DOHH2 (cell line): Measurements from ENCODE around the gene CAPZA1.

Experiments used
- H3F3A ChIP-seq: fragments of 200-600 bp; sonication (generic), shearing (Covaris generic); 2 replicates; pipeline ENCODE4 v1.6.0; 2016; ENCODE audit warnings: antibody characterized with exemption, mild to moderate bottlenecking; ENCODE audit not compliant: control insufficient read depth, insufficient read depth
- H3K27ac ChIP-seq: fragments of 200-600 bp; sonication (generic); 2 replicates; pipeline ENCODE4 v1.5.1; 2014; ENCODE audit warnings: low read depth, mild to moderate bottlenecking, low read length, moderate library complexity
- H3K27me3 ChIP-seq: fragments of 200-600 bp; sonication (generic); 2 replicates; pipeline ENCODE4 v1.6.1; 2014; ENCODE audit warnings: mild to moderate bottlenecking, low read length, mixed read lengths; ENCODE audit not compliant: control insufficient read depth
- H3K36me3 ChIP-seq: fragments of 200-600 bp; sonication (generic); 2 replicates; pipeline ENCODE4 v1.6.1; 2014; ENCODE audit warnings: mild to moderate bottlenecking, low read length, moderate library complexity, mixed read lengths; ENCODE audit not compliant: control insufficient read depth
- H3K4me1 ChIP-seq: fragments of 200-600 bp; sonication (generic); 2 replicates; pipeline ENCODE4 v1.6.1; 2014; ENCODE audit warnings: mild to moderate bottlenecking, low read length, mixed read lengths; ENCODE audit not compliant: control insufficient read depth
- H3K4me2 ChIP-seq: fragments of 200-600 bp; sonication (generic); 2 replicates; pipeline ENCODE4 v1.6.0; 2014; ENCODE audit warnings: mild to moderate bottlenecking, low read length, moderate library complexity
- H3K4me3 ChIP-seq: fragments of 200-600 bp; sonication (generic); 2 replicates; pipeline ENCODE4 v1.5.1; 2014; ENCODE audit warnings: mild to moderate bottlenecking, low read length, mixed read lengths
- H3K79me2 ChIP-seq: fragments of 200-600 bp; sonication (generic); 2 replicates; pipeline ENCODE4 v1.6.1; 2014; ENCODE audit warnings: mild to moderate bottlenecking, low read length, mixed read lengths; ENCODE audit not compliant: control insufficient read depth
- H3K9me2 ChIP-seq: fragments of 200-600 bp; sonication (generic); replicated peaks from 2 replicates; pipeline ENCODE4 v1.6.1; 2014; ENCODE audit warnings: mild to moderate bottlenecking, low read length, mixed read lengths; ENCODE audit not compliant: control insufficient read depth
- H3K9me3 ChIP-seq: fragments of 200-600 bp; sonication (generic); 2 replicates; pipeline ENCODE4 v1.6.1; 2014; ENCODE audit warnings: antibody characterized with exemption, low read length, mixed read lengths; ENCODE audit not compliant: control insufficient read depth, insufficient read depth
- H4K20me1 ChIP-seq: fragments of 200-600 bp; sonication (generic); 2 replicates; pipeline ENCODE4 v1.6.0; 2014; ENCODE audit warnings: low read depth, mild to moderate bottlenecking, antibody characterized with exemption, low read length, moderate library complexity; ENCODE audit not compliant: control insufficient read depth, insufficient read depth
- EZH2phosphoT487 ChIP-seq: fragments of 200-600 bp; sonication (generic); IDR thresholded peaks from 2 replicates; pipeline ENCODE4 v1.6.1; 2017; ENCODE audit warnings: borderline replicate concordance, mild to moderate bottlenecking, antibody characterized with exemption, low read length, moderate library complexity, mixed read lengths
- TF ChIP-seq, protein P1 (sequence below): fragments of 200-600 bp; sonication (generic); IDR thresholded peaks from one replicate; pipeline ENCODE4 v1.5.1; 2014; ENCODE audit warnings: antibody characterized with exemption, mild to moderate bottlenecking, low read depth, low read length; ENCODE audit not compliant: poor library complexity, severe bottlenecking

CAPZA1 gene

DNA sequence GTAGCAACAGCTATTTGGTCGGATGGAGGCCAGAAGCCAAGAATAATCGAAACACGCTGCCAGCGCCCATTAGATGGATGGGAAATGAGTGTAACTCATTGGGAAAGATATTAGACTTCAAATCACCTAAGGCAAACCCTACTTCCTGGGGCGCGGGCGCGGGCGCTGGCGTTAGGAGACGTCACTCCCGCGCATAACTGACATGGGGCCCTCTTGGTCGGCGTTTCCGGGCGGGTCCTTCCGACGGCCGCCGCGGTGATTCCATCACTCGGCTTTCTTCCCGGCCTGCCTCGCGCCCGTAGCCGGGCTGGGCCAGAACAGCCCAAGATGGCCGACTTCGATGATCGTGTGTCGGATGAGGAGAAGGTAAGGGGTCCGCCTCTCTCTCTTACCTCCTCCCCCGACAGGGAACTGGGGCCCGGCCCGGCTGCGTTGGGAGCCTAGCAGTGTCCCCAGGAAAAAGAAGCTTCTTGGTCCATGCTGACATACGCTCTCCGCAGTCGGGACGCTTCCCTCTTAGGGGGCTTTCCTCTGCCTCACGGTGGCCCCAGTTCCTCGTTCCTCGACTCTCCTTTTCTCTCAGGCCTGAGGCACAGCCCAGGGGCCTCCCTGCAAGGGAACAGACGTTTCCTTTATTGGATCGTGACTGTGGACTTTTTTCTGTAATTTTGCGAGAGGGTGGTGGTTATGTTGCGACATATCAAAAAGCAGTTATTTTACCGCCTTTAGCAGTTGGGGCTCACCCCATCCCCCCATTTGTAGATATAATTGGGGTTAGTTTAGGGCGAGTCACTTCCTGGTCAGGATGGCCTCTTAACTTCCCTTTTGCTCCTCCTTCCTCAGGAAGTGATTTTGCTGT, at the start of gene CAPZA1:
CAPZA1 (plus strand) TSS at position 315 of the 859 bp plus-strand sequence; CDS start at position 328, 13 bp downstream.
- TF ChIP-seq, protein P1, sequence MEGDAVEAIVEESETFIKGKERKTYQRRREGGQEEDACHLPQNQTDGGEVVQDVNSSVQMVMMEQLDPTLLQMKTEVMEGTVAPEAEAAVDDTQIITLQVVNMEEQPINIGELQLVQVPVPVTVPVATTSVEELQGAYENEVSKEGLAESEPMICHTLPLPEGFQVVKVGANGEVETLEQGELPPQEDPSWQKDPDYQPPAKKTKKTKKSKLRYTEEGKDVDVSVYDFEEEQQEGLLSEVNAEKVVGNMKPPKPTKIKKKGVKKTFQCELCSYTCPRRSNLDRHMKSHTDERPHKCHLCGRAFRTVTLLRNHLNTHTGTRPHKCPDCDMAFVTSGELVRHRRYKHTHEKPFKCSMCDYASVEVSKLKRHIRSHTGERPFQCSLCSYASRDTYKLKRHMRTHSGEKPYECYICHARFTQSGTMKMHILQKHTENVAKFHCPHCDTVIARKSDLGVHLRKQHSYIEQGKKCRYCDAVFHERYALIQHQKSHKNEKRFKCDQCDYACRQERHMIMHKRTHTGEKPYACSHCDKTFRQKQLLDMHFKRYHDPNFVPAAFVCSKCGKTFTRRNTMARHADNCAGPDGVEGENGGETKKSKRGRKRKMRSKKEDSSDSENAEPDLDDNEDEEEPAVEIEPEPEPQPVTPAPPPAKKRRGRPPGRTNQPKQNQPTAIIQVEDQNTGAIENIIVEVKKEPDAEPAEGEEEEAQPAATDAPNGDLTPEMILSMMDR = no peak
- no peak for TF ChIP-seq EZH2phosphoT487
- Histone ChIP-seq H4K20me1 (peaks cover 20% of the 10 kb centered on the region), H3K4me3 (peak within 1 kb of the TSS; percentile 96), H3K36me3 (peaks cover 46% of the 10 kb centered on the region), H3K27me3 (no peaks in the 10 kb centered on the region), H3K4me1 (peaks cover 33% of the 10 kb centered on the region), H3K9me3 (no peaks in the 10 kb centered on the region), H3K4me2 (peak within 1 kb of the TSS; percentile 93), H3F3A (peaks cover 34% of the 10 kb centered on the region), H3K9me2 (no peaks in the 10 kb centered on the region), H3K79me2 (peaks cover 74% of the 10 kb centered on the region), H3K27ac (peak within 1 kb of the TSS; percentile 94)

DNA sequence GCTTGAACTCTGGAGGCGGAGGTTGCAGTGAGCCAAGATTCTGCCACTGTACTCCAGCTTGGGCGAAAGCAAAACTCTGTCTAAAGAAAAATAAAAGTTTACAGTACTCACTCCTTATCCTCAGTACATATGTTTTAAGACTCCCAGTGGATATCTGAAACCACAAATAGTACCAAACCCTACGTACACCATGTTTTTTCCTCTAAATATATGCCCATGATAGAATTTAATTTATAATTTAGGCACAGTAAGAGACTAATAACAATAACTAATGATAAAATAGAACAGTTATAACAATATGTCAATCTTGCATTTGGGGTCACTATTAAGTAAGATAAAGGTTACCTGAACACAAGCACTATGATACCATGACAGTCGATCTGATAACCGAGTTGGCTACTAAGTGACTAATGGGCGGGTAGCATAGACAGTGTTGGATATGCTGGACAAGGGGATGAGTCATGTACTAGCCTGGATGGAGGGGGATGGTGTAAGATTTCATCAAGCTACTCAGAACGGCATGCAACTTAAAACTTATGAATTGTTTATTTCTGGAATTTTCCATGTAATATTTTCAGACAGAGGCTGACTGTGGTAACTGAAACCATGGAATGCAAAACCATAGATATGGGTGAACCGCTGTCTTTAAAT, 44.4 kb upstream of the CAPZA1 start:
- Histone ChIP-seq H3K79me2 (no peaks in the 10 kb centered on the region), H3F3A (no peaks in the 10 kb centered on the region), H3K27ac (no peak overlapping the region), H3K36me3 (no peaks in the 10 kb centered on the region), H3K4me1 (no peaks in the 10 kb centered on the region), H4K20me1 (no peaks in the 10 kb centered on the region), H3K9me3 (no peaks in the 10 kb centered on the region), H3K27me3 (no peaks in the 10 kb centered on the region), H3K9me2 (no peaks in the 10 kb centered on the region), H3K4me2 (no peak overlapping the region), H3K4me3 (no peak overlapping the region)
- no peak for TF ChIP-seq EZH2phosphoT487
- TF ChIP-seq, protein P1 = no peak

DNA sequence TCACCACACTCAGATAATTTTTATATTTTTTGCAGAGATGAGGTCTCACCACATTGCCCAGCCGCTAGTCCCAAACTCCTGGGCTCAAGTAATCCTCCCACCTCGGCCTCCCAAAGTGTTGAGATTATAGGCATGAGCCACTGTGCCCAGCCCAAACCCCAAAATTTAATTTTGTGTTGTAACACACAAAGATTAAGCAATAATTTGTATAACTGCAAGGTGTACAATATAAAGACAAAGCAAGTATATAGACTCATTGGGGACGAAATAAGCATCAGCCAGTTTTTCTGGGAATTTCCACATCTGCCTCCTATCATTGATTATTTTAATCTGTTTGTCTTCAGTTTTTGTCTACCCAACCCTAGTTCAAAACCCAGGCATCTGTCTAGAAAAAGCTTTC, 43.4 kb upstream of the CAPZA1 start:
- no peak for TF ChIP-seq EZH2phosphoT487
- TF ChIP-seq, protein P1 = no peak
- Histone ChIP-seq H3K9me3 (no peaks in the 10 kb centered on the region), H3K36me3 (no peaks in the 10 kb centered on the region), H4K20me1 (no peaks in the 10 kb centered on the region), H3K4me1 (no peaks in the 10 kb centered on the region), H3F3A (no peaks in the 10 kb centered on the region), H3K79me2 (no peaks in the 10 kb centered on the region), H3K9me2 (no peaks in the 10 kb centered on the region), H3K27me3 (no peaks in the 10 kb centered on the region), H3K4me3 (no peak overlapping the region), H3K27ac (no peak overlapping the region), H3K4me2 (no peak overlapping the region)
